CD4-positive, alpha-beta T cell (primary cell): ENCODE data around the gene SMAD3. TPM values are rescaled to one million over a fixed set of nuclear protein-coding genes. Genes with fewer than 3 reads are reported as not detected.

ENCODE experiments used
- ATAC-seq: fragments of 200-7000 bp; cut with Tn5 transposase; one replicate; pipeline ENCODE4 v1.10.0; 2022; ENCODE audit warnings: mild to moderate bottlenecking; ENCODE audit not compliant: poor library complexity
- CTCF ChIA-PET: fragments of 350-600 bp; sonication (Branson Sonifier 250); formaldehyde crosslinking; loops from one replicate; lab custom pipeline; 2021; ENCODE audit warnings: antibody characterized with exemption, inconsistent platforms; lab: Charles Lee
- POLR2A ChIA-PET: fragments of 350-600 bp; sonication (Branson Sonifier 250); formaldehyde crosslinking; loops from one replicate; lab custom pipeline; 2021; ENCODE audit warnings: antibody characterized with exemption, inconsistent platforms; lab: Charles Lee
- DNase-seq, 14 experiments: peaks; one replicate each; pipeline ENCODE4 v3.0.0-alpha.2; 2013 to 2020; ENCODE audit warnings: mixed read lengths in 2 of 14
- H3K27ac ChIP-seq, 2 donors: one replicate each; pipeline versions ENCODE4 v1.5.1 to v1.7.0; 2013; ENCODE audit warnings: low read length in 2 of 2, low read depth in 1 of 2, mild to moderate bottlenecking in 1 of 2
- H3K27me3 ChIP-seq, 2 experiments: 1 replicate in 1 of 2; 2 replicates in 1 of 2; pipeline versions ENCODE4 v1.6.1 to v1.7.0; 2013; ENCODE audit warnings: low read length in 2 of 2, control low read depth in 1 of 2, mild to moderate bottlenecking in 1 of 2, moderate library complexity in 1 of 2; ENCODE audit not compliant: insufficient read depth in 2 of 2, control insufficient read depth in 1 of 2
- H3K36me3 ChIP-seq: one replicate; pipeline ENCODE4 v1.6.1; 2013; ENCODE audit warnings: low read length, control low read depth; ENCODE audit not compliant: insufficient read depth
- H3K4me1 ChIP-seq: one replicate; pipeline ENCODE4 v1.6.1; 2013; ENCODE audit warnings: low read length, control low read depth; ENCODE audit not compliant: insufficient read depth
- H3K4me3 ChIP-seq: one replicate; pipeline ENCODE4 v1.5.1; 2013; ENCODE audit warnings: mild to moderate bottlenecking, low read length, moderate library complexity
- H3K9me3 ChIP-seq, 2 experiments: 1 replicate in 1 of 2; 2 replicates in 1 of 2; pipeline versions ENCODE4 v1.6.1 to v1.7.0; 2013; ENCODE audit warnings: low read length in 2 of 2, mild to moderate bottlenecking in 2 of 2, control low read depth in 1 of 2, moderate library complexity in 1 of 2; ENCODE audit not compliant: control insufficient read depth in 1 of 2, insufficient read depth in 1 of 2
- H3K27ac Mint-ChIP-seq: one replicate; pipeline ENCODE4 v1.8.0; 2020; ENCODE audit warnings: mixed read lengths
- H3K27me3 Mint-ChIP-seq: one replicate; pipeline ENCODE4 v1.8.0; 2021; ENCODE audit warnings: mixed read lengths
- H3K36me3 Mint-ChIP-seq: one replicate; pipeline ENCODE4 v1.8.0; 2021; ENCODE audit warnings: low read depth, mixed read lengths
- H3K4me1 Mint-ChIP-seq: one replicate; pipeline ENCODE4 v1.8.0; 2021; ENCODE audit warnings: low read depth, mixed read lengths
- H3K4me3 Mint-ChIP-seq: one replicate; pipeline ENCODE4 v1.8.0; 2020; ENCODE audit warnings: mild to moderate bottlenecking, mixed read lengths
- H3K9me3 Mint-ChIP-seq: one replicate; pipeline ENCODE4 v1.8.0; 2020; ENCODE audit warnings: mixed read lengths
- intact Hi-C, 2 experiments: fragments of 100-400 bp; cut with DNase I in 1 of 2; cut with micrococcal nuclease in 1 of 2; formaldehyde crosslinking; loops; one replicate each; pipeline versions ENCODE4 v1.15.1 to v1.9.0; 2023 to 2025; cut with DNase I, micrococcal nuclease
- total RNA-seq, 174 experiments: library from RNA in 2 of 174; stranded (reverse) in 2 of 174; gene quantifications; one replicate each; pipeline ENCODE4 v1.2.3 and lab custom pipeline; 2021 to 2026
- TF ChIP-seq, protein P1 (sequence below): fragments of 200-600 bp; IDR thresholded peaks from one replicate; pipeline ENCODE4 v1.8.0; 2022; ENCODE audit warnings: antibody characterized with exemption, mild to moderate bottlenecking

Gene SMAD3
- total RNA-seq, 2 experiments from 2014 or later: 30.0 to 31.0 TPM

DNA sequence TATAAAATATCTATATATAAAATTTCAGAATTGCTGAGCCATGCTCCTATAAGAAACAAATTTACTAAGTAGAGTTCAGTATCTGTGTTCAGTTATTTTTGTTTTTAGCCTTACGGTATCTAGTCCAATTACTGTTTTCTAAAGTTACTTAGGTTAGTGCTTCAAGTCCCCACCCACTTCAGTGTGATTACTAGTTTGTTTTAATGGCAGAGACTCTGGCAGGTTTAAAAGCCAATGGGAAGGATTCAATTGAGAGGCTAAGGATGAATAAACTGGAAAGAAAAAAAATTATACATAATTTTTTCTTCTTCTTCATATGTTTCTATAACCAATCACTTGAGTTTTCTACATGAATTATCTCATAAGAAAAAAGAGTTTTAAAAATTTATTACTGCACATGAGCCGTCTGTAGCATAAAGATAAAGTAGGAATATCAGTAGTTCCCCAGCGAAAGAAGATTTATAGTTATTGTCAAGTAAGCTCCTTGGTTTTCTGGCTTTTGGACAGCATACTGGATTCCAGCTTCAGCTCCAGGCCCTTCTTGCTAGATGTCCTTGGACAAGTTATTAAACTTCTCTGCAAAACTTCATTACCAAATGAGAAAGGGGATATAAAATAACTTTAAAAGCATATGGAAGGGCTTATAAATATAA lies 142.3 kb downstream of the SMAD3 start:
- Mint-ChIP-seq H3K9me3 (no peaks in the 10 kb centered on the region), H3K4me1 (no peaks in the 10 kb centered on the region), H3K27ac (no peak overlapping the region), H3K36me3 (peaks cover 74% of the 10 kb centered on the region), H3K4me3 (no peak overlapping the region), H3K27me3 (no peaks in the 10 kb centered on the region)
- POLR2A ChIA-PET: no interaction called here
- no peaks in the 10 kb centered on the region for H3K27me3 ChIP-seq
- no peaks in the 10 kb centered on the region for H3K4me1 ChIP-seq
- CTCF ChIA-PET: interaction anchor here (0.6 kb wide), 1 partner anchor 733 kb away, joined by 3 read pairs; no protein-coding TSS in a partner anchor
- peaks cover 51% of the 10 kb centered on the region for H3K36me3 ChIP-seq
- intact Hi-C loops: no loop called here
- no peak for DNase-seq
- TF ChIP-seq, protein P1, sequence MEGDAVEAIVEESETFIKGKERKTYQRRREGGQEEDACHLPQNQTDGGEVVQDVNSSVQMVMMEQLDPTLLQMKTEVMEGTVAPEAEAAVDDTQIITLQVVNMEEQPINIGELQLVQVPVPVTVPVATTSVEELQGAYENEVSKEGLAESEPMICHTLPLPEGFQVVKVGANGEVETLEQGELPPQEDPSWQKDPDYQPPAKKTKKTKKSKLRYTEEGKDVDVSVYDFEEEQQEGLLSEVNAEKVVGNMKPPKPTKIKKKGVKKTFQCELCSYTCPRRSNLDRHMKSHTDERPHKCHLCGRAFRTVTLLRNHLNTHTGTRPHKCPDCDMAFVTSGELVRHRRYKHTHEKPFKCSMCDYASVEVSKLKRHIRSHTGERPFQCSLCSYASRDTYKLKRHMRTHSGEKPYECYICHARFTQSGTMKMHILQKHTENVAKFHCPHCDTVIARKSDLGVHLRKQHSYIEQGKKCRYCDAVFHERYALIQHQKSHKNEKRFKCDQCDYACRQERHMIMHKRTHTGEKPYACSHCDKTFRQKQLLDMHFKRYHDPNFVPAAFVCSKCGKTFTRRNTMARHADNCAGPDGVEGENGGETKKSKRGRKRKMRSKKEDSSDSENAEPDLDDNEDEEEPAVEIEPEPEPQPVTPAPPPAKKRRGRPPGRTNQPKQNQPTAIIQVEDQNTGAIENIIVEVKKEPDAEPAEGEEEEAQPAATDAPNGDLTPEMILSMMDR: no peak
- ATAC-seq: no peak
- H3K27ac ChIP-seq: no peak overlapping the region
- H3K9me3 ChIP-seq: no peaks in the 10 kb centered on the region
- no peak overlapping the region for H3K4me3 ChIP-seq

DNA sequence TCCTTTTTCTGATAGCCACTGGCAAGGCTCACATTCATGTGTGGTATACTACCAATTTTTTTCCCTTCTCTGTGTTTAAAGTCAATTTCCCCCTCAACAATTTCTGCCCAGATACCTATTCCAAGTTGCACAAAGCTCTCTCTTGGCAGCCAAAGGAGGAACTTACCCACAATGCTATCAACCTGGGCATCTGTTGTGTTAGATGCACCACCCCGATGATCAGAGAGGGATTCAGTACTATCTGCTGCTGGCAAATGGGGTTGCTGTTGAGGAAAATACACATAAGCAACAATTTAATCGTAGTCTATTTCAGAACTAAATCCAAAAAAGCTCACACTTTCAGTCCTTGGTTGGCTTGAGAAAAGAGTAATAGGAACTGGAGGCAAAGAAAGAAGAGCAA lies 143.0 kb downstream of the SMAD3 start:
- H3K4me1 Mint-ChIP-seq: no peaks in the 10 kb centered on the region
- peaks cover 49% of the 10 kb centered on the region for H3K36me3 ChIP-seq
- H3K36me3 Mint-ChIP-seq: peaks cover 67% of the 10 kb centered on the region
- no peak overlapping the region for H3K27ac ChIP-seq
- H3K9me3 Mint-ChIP-seq: no peaks in the 10 kb centered on the region
- H3K4me3 Mint-ChIP-seq: no peak overlapping the region
- H3K27ac Mint-ChIP-seq: no peak overlapping the region
- no peaks in the 10 kb centered on the region for H3K9me3 ChIP-seq
- TF ChIP-seq, protein P1: no peak
- DNase-seq (no peak), ATAC-seq (no peak)
- no peaks in the 10 kb centered on the region for H3K4me1 ChIP-seq
- CTCF ChIA-PET: interaction anchor here (1.0 kb wide), 1 partner anchor 91 kb away, joined by 3 read pairs; no protein-coding TSS in a partner anchor
- intact Hi-C loops: no loop called here
- no peak overlapping the region for H3K4me3 ChIP-seq
- POLR2A ChIA-PET: no interaction called here
- no peaks in the 10 kb centered on the region for H3K27me3 ChIP-seq
- no peaks in the 10 kb centered on the region for H3K27me3 Mint-ChIP-seq

DNA sequence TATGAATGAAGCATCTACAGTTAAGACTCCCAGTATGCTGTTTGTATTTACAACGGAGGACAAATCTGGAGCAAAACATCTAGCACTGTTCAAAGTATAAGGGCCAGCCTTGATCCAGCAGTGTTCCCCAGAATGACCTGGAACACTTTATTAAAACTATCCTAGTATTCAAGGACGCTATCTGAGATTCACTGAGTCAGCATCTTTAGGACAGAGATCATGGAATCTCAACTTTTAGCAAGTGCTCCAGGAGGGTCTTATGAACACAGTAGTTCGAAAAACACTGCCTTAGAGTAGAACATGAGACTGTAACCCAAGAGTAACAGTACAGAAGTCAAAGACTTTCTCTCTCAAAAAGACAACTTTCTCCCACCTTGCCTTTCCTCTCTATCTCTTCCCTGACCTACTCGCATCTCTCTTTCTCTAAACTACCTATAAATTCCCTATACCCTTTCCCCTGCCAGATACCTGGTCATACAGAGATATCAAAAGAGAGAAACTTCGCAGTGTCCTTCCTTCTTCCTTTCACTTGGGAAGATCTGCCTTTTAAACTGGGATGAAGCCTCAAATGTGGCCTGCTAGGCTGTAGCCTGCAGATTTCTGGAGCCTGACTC lies 145.3 kb downstream of the SMAD3 start:
- Histone ChIP-seq H3K4me1 (no peaks in the 10 kb centered on the region), H3K27ac (no peak overlapping the region), H3K27me3 (no peaks in the 10 kb centered on the region), H3K4me3 (no peak overlapping the region), H3K36me3 (peaks cover 35% of the 10 kb centered on the region), H3K9me3 (no peaks in the 10 kb centered on the region)
- peaks cover 55% of the 10 kb centered on the region for H3K36me3 Mint-ChIP-seq
- POLR2A ChIA-PET: no interaction called here
- TF ChIP-seq, protein P1: no peak
- no peak for ATAC-seq
- CTCF ChIA-PET: no interaction called here
- H3K4me1 Mint-ChIP-seq: no peaks in the 10 kb centered on the region
- H3K4me3 Mint-ChIP-seq: no peak overlapping the region
- H3K27ac Mint-ChIP-seq: no peak overlapping the region
- intact Hi-C loops: no loop called here
- no peaks in the 10 kb centered on the region for H3K9me3 Mint-ChIP-seq
- H3K27me3 Mint-ChIP-seq: no peaks in the 10 kb centered on the region
- no peak for DNase-seq
